Stimulated activated CD4-positive, alpha-beta T cell treated with anti-CD3 and anti-CD28 coated beads, Interleukin-1b, Interleukin-23, amount 100 ng/mL, for 48 hours (primary cell): ENCODE results near the gene PRDM13.
"Not testable (repeated sequence)": the region's sequence is repeated elsewhere in the genome, so short reads cannot be mapped to it uniquely, and the experiment has no call there.

Source experiments
- DNase-seq: peaks from one replicate; pipeline ENCODE4 v3.0.0-alpha.2; 2020

The PRDM13 gene

DNA sequence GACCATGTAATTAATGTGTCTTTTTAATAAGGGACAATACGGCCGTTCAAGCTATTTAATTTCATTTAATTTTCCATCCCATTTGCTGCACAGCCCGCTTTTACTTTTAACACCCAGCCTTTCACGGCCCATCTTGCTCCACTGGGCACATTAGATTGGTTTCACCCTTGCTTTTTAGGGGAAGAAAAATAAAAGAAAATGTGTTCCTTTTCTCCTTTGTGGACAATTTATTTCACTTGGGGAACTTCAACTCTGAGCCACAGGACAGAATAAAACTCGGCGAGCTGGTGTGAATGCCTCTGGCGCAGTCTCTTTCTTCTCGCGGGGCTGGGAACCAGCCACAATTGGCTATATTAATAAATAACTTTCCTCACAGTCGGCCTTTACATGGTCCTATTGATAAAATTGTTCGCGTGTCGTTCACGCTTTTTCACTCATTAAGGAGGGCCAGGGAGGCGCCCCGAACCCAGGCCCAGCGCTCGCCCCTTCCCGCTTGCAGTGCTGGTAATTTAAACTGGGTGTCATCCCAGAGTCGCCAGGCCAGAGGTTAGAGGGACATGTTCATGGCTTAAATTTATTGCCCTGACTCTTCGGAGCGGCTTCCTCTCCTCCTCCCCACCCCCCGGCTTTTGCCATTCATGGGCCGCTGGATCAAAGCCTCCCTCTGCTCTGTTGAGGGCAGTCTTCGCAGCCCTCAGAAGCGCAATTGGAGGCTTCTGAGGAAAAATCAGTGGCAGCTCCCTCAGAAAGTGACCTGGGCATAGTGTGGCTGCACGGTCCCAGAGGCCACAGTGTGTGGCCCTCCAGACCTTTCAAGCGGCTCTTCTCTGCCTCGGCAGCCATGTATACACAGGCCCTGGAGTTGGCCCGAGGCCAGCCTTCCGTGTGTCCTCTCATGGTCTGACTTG is 2.2 kb upstream of the PRDM13 start:
- no peak for DNase-seq

DNA sequence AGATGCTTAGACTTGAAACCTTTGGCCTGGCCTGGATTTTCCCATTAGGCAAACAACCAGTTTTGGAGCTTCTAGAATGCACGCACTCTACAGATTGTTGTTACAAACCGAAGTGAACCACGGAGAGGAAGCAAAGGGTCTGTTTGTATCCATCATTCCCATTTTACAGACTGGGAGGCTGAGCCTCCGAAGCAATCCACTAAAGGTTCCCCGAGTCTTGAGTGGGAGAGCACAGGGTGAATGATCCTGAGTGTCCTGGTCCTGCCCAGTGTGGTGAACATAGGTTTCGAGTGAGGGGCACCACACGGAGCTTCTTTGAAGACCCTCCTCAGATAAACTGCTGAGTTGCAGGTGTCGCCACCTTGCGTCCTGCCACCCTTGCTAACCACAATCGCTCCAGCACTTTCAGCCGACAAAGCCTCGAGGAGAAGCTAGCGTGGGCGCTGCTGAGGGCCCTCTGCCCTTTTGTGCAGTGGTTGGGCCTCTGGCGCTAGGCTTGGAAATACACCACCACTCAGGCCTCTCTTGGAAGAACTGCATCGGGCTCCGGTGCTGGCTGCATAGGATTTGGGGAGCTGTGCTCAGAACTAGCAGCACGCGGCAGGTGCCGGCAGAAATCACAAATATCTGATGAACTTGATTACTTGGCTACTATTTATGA is 1.4 kb upstream of the PRDM13 start:
- DNase-seq = no peak

DNA sequence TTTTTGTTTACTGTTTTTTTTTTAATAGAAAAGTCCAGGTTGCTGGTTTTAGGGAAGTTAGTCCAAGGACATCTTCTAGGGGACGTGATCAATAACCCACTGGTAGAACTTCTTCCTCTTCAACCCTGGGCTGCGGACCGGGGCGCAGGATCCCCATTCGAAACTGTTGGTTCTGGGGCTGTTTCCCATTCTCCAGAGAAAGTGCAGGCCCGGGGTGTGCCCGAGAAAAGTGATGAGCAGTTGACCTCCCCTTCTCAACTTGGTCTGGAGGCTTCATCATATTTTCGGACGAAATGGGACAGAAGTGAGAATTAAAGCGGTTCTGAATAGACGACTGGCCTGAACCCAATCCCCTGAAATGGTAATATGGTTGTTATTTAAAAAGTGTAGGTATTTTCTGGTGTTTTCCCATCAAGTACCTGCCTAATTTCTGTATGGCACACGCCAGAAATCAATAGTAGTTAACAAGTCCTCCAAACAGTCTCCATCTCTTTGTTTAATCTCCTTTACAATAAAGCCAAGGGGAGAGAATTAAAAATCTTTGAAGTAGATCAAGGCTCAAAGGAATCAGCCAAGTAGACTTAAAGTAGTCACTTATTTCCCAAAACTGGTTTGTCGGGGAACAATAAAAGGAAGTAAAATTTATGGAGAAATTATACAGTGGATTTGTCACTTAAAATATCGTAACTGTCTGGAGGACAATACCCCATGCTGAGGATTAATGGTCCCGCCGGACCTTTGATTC is 550 bp upstream of the PRDM13 start:
- no peak for DNase-seq

DNA sequence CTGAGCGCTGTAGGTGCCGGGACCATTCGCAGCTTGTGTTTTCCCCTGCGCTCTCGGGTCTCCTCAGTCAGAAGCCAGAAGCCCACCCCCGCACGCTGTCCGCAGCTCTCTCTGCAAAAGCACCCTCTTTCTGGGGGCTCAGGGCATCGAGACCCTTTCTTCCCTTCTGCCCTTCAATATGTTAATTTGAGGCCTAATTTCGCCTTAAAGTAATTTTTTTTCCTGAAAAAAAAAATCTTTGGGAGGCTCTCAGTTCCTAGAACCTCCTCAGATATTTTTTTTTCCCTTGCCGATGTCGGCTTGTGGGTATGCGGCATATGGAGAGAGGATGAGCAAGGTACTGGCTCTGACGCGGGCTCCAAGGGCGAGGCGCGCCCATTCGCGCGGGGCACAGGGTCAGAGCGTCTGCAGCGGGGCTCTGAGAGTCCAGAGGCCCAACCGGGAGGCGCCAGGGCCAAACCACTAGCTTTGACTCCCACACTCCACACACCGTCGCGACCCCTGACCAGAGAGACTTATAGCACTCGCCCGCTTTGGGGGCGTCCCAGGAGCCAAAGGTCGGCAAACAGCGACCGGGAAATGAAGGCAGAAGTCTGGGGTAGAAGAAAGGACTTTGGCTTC is 893 bp downstream of the PRDM13 start:
- DNase-seq = no peak

DNA sequence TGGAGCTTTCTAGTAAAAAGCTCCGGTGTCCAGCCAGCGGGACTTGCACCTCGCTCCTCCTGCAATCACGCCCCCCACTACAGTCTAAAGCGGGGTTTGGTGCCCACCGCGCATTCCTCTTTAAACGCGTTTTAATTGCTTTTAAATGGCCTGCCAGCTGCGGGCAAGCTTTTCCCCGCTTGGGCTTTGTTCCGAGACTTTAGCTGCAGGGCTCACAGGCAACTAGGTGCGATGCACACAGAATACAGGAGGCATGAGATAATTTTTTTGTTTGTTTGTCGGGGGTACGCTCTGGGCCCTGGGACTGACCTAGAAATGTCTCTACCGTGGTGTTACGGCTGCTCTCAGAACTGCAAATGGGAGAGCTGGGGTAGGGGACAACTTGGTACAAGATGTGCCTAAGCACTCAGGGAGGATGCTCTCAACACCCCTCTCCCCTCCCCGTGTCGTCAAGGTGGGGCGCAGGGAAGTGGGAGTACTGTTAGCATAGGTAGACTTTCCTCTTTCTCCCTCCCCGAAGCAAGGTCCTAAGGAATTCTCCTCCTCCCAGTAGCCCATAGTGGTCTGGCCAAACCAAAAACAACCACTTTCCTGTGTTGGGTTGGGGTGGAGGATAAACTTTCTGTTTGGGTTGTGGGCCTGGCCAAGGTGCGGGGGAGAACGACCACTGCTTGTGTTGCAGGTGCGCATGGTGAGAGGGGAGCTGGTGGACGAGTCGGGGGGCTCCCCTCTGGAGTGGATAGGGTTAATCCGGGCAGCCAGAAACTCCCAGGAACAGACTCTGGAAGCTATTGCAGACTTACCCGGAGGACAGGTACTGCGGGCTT is 1.6 kb downstream of the PRDM13 start:
- no peak for DNase-seq

DNA sequence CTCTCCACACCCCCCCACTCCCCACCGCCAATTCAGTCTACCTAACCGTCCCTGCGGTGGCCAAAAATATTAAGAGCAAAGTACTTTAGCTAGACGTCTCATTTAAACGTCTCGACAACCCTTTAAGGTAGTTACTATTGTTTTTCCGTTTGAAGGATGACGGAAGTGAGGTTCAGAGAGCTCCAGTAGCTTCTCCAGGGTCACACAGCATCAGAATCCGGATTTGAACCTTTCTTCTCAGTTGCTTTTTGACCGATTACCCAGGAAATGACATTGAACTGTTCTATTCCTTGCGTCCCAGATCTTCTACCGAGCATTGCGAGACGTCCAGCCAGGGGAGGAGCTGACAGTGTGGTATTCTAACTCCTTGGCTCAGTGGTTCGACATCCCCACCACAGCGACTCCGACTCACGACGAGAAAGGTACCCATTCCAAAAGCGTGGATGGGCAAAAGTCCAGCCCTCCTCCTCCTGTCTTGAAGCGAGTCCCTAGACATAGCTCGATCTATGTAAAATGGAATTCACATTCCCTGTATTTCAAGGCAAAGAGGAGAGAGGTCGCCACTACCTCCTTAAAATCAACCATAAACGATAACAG is 2.4 kb downstream of the PRDM13 start:
- no peak for DNase-seq

DNA sequence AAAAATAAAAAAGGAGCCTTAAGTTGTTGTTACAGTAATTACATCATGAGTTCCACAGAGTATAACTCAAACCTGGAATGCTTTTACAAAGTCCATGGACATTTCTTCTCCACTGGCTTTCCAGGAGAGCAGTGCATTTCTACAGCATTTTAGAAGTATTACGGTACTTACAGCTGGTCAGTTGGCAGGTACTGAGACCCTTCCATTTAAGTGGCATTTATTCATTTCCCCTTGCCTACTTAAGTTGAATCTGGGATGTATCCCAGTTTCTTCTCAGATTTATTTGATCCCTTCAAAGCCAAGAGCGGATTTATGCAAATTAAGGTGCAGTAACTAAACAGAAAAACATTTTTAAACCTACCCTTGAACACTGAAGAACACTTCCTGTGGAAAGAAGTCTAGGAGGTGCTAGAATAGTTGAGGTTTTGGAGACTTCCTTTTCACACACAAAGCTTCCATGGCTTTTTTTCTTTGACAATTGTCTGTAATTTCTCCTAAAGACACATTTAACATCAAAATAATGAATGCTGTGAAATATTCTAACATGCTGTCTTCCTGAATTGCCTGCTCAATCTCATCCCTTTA is 3.4 kb downstream of the PRDM13 start:
- no peak for DNase-seq

DNA sequence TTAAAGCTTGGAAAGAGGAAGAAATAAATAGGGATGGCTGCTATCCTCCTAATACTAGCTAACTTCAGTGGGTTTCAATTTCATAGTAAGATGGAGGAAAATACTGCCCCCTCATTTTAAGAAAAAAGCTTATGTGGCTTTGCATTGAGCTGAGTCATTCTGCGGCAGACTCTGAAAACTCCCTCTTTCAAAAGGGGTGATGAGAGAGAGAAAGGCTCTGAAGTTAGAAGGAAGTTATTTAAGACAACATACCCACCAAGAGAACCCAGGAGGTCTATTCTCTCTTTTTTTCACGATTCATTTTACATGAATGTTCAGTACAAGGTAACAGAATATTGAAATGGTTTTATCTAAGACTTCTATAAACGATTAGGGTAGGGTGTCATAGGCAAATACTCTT is 4.5 kb downstream of the PRDM13 start:
- no peak for DNase-seq

DNA sequence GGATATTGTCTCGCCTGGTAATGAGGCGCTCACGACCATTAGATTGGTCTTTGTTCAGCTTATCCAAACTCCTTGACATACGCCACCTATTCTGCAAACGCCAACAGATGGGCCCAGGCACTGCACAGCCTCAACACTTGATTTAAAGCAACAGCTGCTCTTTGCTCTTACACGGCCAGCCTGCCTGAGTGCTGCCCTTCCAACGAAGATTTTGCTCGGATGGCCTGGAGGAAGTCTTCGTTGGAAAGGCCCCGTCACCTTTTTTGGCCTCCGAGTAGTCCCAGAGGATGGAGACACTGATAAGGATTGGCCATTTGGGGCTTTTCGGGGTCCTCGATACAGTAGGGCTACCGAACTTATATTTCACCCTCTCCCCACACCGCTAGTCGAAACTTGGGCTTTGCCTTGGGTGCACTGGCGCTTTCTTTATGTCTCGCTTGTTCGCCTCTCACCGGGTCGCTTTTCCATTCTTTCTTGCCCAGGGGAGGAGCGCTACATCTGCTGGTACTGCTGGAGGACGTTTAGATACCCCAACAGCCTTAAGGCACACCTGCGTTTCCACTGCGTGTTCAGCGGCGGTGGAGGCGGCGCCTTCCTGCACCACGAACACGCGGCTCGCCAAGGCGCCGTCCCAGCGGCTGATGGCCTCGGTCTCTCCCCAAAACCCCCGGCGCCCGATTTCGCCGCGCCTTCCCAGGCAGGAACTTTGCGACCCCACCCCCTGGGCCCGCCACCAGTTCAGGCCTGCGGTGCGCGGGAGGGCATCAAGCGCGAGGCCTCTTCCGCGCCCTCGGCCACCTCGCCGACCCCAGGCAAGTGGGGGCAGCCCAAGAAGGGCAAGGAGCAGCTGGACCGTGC is 6.1 kb downstream of the PRDM13 start:
- no peak for DNase-seq

DNA sequence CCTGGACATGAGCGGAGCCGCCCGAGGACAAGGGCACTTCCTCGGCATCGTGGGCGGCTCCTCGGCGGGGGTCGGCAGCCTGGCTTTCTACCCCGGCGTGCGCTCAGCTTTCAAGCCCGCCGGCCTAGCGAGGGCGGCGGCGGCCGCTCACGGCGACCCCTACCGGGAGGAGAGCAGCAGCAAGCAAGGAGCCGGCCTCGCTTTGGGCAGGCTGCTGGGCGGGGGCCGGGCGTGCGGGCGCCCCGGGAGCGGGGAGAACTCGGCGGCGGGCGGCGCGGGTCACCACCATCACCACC is 6.7 kb downstream of the PRDM13 start:
- peak; percentile 43 for DNase-seq

DNA sequence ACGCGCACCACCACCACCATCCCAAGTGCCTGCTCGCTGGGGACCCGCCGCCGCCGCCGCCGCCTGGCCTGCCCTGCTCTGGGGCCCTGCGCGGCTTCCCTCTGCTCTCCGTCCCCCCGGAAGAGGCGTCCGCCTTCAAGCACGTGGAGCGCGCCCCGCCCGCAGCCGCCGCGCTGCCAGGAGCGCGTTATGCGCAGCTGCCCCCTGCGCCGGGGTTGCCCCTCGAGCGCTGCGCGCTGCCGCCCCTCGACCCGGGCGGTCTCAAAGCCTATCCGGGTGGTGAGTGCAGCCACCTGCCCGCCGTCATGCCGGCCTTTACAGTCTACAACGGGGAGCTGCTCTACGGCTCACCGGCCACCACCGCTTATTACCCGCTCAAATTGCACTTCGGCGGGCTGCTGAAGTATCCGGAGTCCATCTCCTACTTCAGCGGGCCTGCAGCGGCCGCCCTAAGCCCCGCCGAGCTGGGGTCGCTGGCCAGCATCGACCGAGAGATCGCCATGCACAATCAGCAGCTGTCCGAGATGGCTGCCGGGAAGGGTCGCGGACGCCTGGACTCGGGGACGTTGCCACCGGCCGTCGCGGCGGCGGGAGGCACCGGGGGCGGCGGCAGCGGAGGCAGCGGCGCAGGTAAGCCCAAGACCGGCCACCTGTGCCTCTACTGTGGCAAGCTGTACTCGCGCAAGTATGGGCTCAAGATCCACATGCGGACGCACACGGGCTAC is 7.2 kb downstream of the PRDM13 start:
- DNase-seq = no peak

DNA sequence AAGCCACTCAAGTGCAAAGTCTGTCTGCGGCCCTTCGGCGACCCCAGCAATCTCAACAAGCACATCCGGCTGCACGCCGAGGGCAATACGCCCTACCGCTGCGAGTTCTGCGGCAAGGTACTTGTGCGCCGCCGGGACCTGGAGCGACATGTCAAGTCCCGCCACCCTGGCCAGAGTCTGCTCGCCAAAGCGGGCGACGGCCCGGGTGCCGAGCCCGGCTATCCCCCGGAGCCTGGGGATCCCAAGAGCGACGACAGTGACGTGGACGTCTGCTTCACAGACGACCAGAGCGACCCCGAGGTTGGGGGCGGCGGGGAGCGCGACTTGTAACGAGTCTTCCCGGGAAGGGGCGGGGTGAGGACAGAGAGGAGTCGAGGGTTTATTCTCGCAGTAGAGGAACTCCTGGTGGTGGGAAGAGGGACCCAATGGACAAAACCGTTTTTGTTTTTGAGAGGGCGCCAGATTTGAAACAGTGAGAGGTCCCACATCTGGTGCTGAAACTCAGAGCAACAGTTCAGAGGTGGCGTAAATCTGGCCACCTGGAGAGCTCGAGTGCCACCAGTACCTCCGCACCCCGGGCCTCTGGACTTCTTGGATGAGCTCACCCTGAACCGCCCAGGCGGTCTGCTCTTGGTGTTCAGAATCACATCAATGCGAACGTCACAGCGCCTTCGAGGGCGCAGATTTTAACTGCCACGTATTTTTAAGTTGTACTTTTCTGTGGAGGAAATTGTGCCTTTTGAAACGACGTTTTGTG is 8.0 kb downstream of the PRDM13 start:
- no peak for DNase-seq

DNA sequence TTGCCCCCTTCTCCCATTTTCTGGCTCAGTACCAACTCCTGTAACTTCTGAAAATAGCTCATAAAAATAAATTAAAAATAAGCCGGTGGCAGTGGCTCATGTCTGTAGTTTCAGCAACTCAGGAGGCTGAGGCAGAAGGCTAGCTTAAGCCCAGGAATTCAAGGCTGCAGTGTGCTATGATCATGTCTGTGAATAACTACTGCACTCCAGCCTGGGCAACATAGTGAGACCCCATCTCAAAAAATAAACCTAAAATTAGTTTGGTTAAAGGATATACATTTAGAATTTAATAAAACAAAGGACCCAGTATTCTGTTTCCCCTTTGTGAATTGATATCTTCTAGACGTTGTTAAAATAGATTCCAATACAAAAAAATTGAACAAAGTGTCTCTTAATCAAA is 10.5 kb downstream of the PRDM13 start:
- no peak for DNase-seq

DNA sequence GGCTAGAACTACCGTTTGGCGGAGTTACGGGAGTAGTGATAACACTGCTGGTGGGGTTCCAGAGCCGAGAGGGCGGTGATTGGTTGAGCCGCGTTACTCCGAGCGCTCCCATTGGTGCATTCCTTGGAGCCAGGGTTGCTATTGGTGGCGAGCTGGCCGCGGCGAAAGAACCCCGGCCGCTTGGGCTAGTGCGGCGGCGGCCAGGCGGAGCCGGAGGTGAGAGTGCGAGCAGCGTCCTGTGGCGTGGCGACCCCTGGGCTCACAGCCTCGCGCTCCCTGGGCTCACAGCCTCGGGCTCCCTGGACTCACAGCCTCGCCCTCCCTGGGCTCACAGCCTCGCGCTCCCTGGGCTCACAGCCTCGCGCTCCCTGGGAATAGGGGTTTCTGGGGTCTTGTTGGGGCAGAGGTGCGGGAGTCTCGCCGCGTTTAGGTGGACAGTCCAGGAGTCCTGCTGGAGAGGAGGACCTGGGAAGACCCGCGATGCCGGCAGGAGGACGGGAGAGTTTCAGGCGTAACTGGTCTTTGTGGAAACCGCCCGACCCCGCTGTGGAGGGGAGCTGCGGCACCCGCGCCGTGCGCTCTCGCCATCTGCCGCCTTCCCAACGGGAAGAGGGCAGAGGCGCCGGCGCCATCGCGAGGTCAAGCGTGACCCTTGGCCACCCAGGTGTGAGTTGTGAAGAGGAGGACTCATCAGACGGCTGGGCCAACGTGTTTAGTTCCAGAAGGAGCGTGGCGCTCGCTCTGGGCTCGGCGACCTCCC is 12.2 kb downstream of the PRDM13 start:
- DNase-seq = no peak

DNA sequence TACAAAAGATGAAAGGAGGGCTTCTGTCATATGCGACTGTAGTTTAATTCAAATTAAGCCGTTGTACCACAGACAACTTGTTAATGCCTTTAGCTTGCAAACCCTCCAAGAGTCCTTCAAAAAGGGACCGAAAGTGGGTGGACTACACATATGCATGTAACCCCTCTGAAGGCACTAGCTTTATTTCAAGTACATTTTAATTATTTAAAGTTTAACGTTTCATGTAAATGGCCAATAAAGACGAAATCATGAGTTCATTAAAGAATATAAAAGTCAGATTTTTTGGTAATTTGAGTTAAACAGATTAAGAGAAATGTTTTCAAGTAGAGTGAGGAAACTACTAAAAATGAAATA is 12.8 kb downstream of the PRDM13 start:
- DNase-seq = no peak

DNA sequence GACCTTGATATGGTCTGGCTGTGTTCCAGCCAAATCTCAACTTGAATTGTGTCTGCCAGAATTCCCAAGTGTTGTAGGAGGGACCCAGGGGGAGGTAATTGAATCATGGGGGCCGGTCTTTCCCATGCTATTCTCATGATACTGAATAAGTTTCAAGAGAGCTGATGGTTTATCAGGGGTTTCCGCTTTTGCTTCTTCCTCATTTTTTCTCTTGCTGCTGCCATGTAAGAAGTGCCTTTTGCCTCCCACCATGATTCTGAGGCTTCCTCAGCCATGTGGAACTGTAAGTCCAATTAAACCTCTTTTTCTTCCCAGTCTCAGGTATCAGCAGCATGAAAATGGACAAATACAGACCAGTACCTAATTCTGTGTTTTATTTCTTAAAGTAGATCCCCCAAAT is 15.4 kb downstream of the PRDM13 start:
- DNase-seq = not testable (repeated sequence)

DNA sequence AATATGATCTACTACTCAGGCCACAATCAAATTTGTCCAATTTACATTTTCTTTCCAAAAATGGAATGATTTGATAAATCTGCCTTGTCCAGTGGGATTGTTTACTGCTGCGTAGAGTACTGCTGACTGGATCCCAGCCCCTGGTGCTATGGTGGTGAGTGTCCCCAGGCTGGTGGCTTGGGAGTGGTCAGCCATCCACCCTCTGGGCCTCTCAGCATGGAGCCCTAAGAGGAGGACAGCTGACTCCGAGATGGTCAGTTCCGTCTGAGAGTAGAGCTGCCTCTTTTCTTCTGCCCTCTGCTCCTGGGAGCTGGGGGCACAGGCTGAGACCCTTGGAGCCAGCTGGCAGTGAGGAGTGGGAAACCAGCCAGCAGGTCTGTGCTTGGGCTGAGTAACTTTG is 22.7 kb downstream of the PRDM13 start:
- DNase-seq = no peak

DNA sequence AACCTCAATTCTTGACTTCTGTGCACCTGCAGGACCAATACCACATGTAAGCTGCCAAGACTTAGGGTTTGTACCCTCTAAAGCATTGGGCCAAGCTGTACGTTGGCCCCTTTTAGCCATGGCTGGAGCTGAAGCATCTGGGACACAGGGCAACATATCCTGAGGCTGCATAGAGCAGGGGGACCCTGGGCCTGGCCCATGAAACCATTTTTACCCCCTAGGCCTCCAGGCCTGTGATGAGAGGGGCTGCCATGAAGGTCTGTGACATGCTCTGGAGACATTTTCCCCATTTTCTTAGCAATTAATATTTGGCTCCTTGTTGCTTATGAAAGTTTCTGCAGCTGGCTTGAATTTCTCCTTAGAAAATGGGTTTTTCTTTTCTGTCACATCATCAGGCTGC is 31.0 kb downstream of the PRDM13 start:
- DNase-seq = no peak

DNA sequence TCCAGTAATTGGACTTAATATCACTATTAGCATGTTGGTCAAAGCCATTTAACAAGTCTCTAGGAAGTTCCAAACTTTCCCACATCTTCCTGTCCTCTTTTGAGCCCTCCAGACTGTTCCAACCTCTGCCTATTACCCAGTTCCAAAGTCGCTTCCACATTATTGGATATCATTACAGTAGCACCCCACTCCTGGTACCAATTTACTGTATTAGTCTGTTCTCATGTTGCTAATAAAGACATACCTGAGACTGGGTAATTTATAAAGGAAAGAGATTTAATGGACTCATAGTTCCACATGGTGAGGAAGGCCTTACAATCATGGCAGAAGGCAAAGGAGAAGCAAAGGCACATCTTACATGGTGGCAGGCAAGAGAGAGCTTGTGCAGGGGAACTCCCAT is 31.7 kb downstream of the PRDM13 start:
- DNase-seq = not testable (repeated sequence)
